IPS-NIHi7 (cell line): Measurements from ENCODE around the gene MARCHF9.
"Not testable (repeated sequence)": the region's sequence is repeated elsewhere in the genome, so short reads cannot be mapped to it uniquely, and the experiment has no call there.

ENCODE experiments used
- DNase-seq: peaks from one replicate; pipeline ENCODE4 v3.0.0; 2012; ENCODE audit warnings: mixed read lengths; ENCODE audit errors: extremely low spot score

The MARCHF9 gene, protein sequence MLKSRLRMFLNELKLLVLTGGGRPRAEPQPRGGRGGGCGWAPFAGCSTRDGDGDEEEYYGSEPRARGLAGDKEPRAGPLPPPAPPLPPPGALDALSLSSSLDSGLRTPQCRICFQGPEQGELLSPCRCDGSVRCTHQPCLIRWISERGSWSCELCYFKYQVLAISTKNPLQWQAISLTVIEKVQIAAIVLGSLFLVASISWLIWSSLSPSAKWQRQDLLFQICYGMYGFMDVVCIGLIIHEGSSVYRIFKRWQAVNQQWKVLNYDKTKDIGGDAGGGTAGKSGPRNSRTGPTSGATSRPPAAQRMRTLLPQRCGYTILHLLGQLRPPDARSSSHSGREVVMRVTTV

GRCh38 chr12:57754411-57755193 is at the start of gene MARCHF9:
MARCHF9 (plus strand) TSS chr12:57755103; CDS start chr12:57755529, 426 bp downstream.
- DNase-seq = peak; percentile 64

- DNase-seq = no peak
Measured at GRCh38 chr12:57707250-57707649, 47.7 kb upstream of the MARCHF9 start.

- DNase-seq = no peak
Measured at GRCh38 chr12:57708296-57708695, 46.6 kb upstream of the MARCHF9 start.

GRCh38 chr12:57712701-57713100 is 42.2 kb upstream of the MARCHF9 start:
- DNase-seq = no peak

GRCh38 chr12:57713209-57713608 is 41.7 kb upstream of the MARCHF9 start:
- DNase-seq = no peak

GRCh38 chr12:57715036-57715748 is 39.7 kb upstream of the MARCHF9 start:
- not testable (repeated sequence) for DNase-seq

DNA sequence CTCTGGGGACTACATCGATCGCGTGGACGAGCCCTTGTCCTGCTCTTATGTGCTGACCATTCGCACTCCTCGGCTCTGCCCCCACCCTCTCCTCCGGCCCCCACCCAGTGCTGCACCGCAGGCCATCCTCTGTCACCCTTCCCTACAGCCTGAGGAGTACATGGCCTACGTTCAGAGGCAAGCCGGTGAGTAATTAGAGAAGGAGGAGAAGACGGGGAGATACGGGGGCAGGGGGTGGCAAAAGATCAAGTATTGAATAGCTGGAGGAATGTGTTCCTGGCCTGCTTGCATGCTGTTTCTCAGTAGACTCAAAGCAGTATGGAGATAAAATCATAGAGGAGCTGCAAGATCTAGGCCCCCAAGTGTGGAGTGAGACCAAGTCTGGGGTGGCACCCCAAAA is 39.1 kb upstream of the MARCHF9 start:
- no peak for DNase-seq

DNA sequence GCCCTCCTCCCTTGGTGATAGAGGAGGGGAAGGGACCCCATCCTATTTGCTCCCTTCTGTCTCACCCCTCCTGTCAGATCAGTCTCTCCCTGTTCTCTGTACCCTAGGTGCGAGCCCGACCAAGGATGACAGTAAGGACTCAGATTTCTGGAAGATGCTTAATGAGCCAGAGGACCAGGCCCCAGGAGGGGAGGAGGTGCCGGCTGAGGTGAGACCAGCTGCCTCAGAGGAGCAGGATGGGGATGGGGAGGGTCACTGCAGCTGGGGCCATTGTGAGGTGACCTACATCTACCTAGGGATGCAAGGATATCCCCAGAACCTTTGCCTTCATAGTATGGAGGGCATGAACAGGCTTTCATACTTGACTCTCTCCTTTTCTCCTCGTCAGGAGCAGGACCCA is 38.6 kb upstream of the MARCHF9 start:
- DNase-seq = no peak

GRCh38 chr12:57717131-57717530 is 37.8 kb upstream of the MARCHF9 start:
- no peak for DNase-seq

GRCh38 chr12:57717846-57718640 is 36.9 kb upstream of the MARCHF9 start:
- no peak for DNase-seq

GRCh38 chr12:57718641-57719528 is 36.0 kb upstream of the MARCHF9 start:
- DNase-seq = no peak

GRCh38 chr12:57719777-57720605 is 34.9 kb upstream of the MARCHF9 start:
- DNase-seq = no peak

- DNase-seq = no peak
Measured at GRCh38 chr12:57720606-57721595, 34.0 kb upstream of the MARCHF9 start.

DNA sequence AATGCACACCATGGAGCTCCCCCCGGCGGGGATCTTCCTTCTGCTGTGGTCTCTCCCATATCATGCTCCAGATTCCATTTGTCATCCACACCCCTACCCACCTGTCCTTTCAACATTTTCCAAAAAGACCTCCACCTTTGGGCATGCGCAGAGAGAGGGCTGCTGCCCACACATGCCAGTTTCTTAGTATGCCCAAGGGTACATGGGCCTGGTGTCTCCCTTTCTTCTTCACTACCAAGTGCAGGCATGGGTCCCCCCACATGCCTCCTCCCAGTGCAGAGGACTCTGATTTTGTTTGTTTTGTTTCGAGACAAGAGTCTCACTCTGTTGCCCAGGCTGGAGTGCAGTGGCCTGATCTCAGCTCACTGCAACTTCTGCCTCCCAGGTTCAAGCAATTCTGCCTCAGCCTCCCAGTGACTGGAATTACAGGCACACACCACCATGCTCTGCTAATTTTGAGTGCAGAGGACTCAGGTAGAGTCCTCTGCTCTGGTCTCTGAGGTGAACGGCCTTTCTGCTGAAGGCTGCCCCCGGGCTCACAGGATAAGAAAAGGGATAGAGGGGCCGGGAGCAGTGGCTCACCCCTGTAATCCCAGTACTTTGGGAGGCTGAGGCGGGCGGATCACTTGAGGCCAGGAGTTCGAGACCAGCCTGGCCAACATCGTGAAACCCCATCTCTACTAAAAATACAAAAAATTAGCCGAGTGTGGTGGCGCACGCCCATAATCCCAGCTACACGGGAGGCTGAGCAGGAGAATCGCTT is 32.9 kb upstream of the MARCHF9 start:
- not testable (repeated sequence) for DNase-seq

- DNase-seq = no peak
Measured at GRCh38 chr12:57722716-57723629, 31.9 kb upstream of the MARCHF9 start.

DNA sequence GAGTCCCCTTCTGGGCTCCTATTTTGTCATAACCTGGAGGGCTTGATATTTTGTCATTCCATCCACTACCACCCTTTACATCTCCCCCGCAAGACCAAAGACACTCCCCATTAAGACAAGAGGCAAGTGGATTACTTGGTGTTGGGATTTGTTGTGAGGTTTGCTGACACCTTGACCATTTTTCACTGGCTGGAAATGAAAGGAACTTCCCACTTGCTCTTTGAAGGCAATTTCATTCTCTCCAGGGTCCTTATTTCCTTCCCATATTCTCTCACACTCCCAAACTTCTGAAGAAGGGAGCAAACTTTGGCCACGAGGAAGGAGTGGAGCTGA is 31.3 kb upstream of the MARCHF9 start:
- DNase-seq = no peak
